ENCODE results near the gene GRB2. TPM values are rescaled to one million over a fixed set of nuclear protein-coding genes. Genes with fewer than 3 reads are reported as not detected.

GRB2 gene
- total RNA-seq, 2 donors from 2014 or later = 120 to 144 TPM

DNA sequence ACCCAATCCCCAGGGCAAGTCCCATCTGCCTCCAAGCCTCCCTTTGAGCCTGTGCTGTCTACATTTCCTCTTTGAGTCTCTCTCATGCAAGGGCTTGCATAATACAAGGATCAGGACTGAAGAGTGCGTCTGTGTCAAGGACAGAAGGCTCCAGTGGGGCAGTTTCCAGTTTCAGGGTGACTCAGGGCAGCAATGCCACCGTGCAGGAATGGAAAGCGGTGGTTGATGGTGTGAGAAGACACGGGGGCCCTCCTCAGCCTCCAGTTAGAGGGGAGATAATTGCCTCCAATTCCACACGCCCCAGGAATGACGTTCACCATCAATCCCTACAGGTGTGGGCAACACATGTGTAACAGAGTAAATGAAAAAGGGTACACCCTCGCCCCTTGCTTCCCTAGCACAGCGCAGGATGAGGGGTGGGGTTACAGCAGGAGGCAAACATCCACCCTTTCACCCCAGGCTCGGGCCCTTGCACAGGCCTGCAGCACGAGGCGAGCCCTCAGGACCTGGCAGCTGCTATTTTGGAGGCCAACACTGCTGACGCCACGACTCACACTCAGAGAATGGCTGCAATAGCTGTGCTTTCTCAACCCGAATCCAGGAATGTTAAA lies 91.4 kb downstream of the GRB2 start:
- no peaks in the 10 kb centered on the region for H3K27me3 ChIP-seq (replicated peaks; ENCODE audit: insufficient read depth)
- H3K27ac ChIP-seq = peak overlapping the region in 1 of 2 donors; percentile 35
- H3K9me3 ChIP-seq = no peaks in the 10 kb centered on the region
- ATAC-seq (ENCODE audit: insufficient number of reproducible peaks, low FRiP score, low read depth) = no peak
- H3K4me1 ChIP-seq (ENCODE audit: control insufficient read depth in 1 of 2, low read depth in 2 of 2) = no peaks in the 10 kb centered on the region
- H3K4me3 ChIP-seq = no peak overlapping the region
- TF ChIP-seq, protein P1, sequence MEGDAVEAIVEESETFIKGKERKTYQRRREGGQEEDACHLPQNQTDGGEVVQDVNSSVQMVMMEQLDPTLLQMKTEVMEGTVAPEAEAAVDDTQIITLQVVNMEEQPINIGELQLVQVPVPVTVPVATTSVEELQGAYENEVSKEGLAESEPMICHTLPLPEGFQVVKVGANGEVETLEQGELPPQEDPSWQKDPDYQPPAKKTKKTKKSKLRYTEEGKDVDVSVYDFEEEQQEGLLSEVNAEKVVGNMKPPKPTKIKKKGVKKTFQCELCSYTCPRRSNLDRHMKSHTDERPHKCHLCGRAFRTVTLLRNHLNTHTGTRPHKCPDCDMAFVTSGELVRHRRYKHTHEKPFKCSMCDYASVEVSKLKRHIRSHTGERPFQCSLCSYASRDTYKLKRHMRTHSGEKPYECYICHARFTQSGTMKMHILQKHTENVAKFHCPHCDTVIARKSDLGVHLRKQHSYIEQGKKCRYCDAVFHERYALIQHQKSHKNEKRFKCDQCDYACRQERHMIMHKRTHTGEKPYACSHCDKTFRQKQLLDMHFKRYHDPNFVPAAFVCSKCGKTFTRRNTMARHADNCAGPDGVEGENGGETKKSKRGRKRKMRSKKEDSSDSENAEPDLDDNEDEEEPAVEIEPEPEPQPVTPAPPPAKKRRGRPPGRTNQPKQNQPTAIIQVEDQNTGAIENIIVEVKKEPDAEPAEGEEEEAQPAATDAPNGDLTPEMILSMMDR (IDR thresholded peaks at IDR 0.05) = no peak
- H3K36me3 ChIP-seq = peaks cover 17% of the 10 kb centered on the region
- no peak for DNase-seq (ENCODE audit: low spot score)

DNA sequence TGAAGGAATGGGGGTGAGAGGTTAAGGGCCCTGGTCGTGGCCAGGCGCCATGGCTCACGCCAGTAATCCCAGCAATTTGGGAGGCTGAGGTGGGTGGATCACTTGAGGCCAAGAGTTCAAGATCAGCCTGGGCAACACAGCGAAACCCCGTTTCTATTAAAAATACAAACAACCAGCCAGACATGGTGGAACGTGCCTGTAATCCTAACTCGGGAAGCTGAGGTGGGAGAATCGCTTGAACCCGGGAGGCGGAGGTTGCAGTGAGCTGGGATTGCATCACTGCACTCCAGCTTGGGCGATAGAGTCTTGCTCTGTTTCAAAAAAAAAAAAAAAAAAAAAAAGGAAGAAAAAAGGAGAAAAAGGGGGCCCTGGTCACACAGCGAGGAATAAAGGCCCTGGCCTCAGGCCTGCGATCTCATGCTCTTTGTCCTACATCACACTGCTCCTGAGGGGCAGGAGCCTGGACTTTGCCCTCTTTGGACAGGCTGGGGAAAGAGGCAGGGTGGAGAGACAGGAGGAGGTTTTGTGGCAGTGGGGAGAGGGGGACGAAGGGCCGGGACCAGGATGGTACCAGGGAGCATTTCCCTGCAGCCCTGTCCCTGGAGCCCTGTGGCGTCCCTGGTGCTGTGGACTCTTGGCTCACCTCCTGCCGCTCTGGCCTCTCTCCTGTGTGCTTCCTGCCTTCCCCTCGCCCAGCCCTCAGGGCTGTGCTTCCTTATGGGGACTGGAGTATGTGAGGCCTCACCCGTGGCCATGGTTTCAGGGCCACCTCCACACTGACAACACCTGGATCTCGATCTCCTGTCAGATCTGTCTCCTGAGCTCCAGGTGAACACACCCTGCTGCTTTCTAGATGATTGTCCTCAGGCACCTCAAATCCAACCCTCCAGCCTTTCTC lies 96.5 kb downstream of the GRB2 start:
- no peak for DNase-seq (ENCODE audit: low spot score)

DNA sequence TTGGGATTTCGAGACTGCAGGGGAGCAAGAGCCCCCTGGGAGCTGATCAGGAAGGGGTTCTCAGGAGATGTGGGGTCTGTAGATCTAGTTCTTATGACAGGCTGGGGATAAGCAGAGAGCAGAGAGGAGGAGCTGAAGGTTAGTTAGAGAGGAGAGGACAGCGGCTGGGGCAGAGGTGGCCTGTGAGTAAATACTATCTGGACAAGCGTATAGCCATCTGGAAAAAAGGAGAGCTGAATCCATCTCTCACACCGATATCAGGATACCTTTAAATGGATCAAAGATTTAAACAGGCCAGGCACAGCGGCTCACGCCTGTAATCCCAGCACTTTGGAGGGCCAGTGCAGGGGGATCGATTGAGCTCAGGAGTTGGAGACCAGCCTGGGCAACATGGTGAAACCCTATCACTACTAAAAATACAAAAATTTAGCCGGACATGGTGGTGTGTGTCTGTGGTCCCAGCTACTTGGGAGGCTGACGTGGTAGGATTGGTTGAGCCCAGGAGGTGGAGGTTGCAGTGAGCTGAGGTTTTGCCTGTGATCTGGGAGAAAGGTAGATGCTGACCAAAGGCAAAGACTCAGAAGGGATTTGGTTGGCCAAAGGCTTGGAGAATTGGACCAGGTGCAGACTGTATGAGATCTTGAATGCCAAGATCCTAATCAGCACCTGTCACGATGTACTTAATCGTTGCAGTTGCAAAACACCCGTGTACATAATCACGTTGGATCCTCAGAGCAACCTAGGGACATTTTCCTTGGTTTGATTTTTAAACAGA lies 97.3 kb downstream of the GRB2 start:
- Histone ChIP-seq H3K27ac (peak overlapping the region in 1 of 2 donors; percentile 13), H3K4me1 (ENCODE audit: control insufficient read depth in 1 of 2, low read depth in 2 of 2) (no peaks in the 10 kb centered on the region), H3K9me3 (no peaks in the 10 kb centered on the region), H3K27me3 (replicated peaks; ENCODE audit: insufficient read depth) (no peaks in the 10 kb centered on the region), H3K4me3 (no peak overlapping the region), H3K36me3 (no peaks in the 10 kb centered on the region)
- DNase-seq (ENCODE audit: low spot score) = no peak
- no peak for ATAC-seq (ENCODE audit: insufficient number of reproducible peaks, low FRiP score, low read depth)
- TF ChIP-seq, protein P1 (IDR thresholded peaks at IDR 0.05) = no peak

More for the DNA sequence above, 96.5 kb downstream of the GRB2 start:
- no peak overlapping the region for H3K4me3 ChIP-seq
- TF ChIP-seq, protein P1 (IDR thresholded peaks at IDR 0.05) = no peak
- peak overlapping the region in 1 of 2 donors; percentile 13 for H3K27ac ChIP-seq
- H3K36me3 ChIP-seq = no peaks in the 10 kb centered on the region
- no peaks in the 10 kb centered on the region for H3K4me1 ChIP-seq (ENCODE audit: control insufficient read depth in 1 of 2, low read depth in 2 of 2)
- no peaks in the 10 kb centered on the region for H3K9me3 ChIP-seq
- H3K27me3 ChIP-seq (replicated peaks; ENCODE audit: insufficient read depth) = no peaks in the 10 kb centered on the region
- ATAC-seq (ENCODE audit: insufficient number of reproducible peaks, low FRiP score, low read depth) = peak; percentile 39

DNA sequence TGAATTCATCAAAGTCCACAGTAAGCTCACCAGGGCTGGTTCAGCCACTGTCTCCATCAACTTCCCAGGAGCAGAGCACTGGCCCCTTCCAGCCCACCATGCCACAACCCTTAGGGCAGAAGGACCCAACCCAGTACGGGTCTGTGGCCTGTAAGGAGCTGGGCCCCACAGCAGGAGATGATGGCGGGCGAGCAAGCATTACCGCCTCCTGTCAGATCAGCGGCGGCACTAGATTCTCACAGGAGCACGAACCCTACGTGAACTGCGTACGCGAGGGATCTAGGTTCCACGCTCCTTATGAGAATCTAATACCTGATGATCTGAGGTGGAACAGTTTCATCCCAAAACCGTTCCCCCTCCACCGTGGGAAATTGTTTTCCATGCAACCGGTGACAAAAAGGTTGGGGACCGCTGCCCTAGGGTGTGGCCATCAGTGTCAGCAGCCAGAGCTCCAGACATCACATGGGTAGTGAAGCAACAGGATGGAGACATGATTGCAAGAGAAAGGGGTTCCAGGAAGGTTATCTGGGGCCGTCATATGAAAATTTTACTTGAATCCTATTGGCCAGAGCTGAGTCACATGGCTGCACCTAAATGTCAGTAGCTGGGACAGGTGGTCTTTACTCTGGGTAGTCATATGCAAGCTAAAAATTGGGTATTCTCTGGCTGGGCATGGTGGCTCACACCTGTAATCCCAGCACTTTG lies 103.8 kb downstream of the GRB2 start:
- no peaks in the 10 kb centered on the region for H3K9me3 ChIP-seq
- TF ChIP-seq, protein P1 (IDR thresholded peaks at IDR 0.05) = no peak
- no peaks in the 10 kb centered on the region for H3K4me1 ChIP-seq (ENCODE audit: control insufficient read depth in 1 of 2, low read depth in 2 of 2)
- DNase-seq (ENCODE audit: low spot score) (no peak), ATAC-seq (ENCODE audit: insufficient number of reproducible peaks, low FRiP score, low read depth) (no peak)
- H3K27ac ChIP-seq = no peak overlapping the region
- no peaks in the 10 kb centered on the region for H3K27me3 ChIP-seq (replicated peaks; ENCODE audit: insufficient read depth)
- H3K36me3 ChIP-seq = no peaks in the 10 kb centered on the region
- H3K4me3 ChIP-seq = no peak overlapping the region

All from thoracic aorta (tissue), 2 donors.